H9 (cell line): ENCODE measurements around the gene SMAD7. TPM values are rescaled to one million over a fixed set of nuclear protein-coding genes. Genes with fewer than 3 reads are reported as not detected.
A peak's percentile ranks its signal among the peaks of the same experiment; 100 is the strongest.

ENCODE experiments used
- DNase-seq: peaks from one replicate; pipeline ENCODE4 v3.0.0-alpha.2; 2017
- H2AFZ ChIP-seq: one replicate; pipeline ENCODE4 v1.6.1; 2013; ENCODE audit warnings: mild to moderate bottlenecking, low read length, control low read depth, moderate library complexity
- H2AK5ac ChIP-seq: 2 replicates; pipeline ENCODE4 v1.6.1; 2013; ENCODE audit warnings: low read length, control low read depth, mixed read lengths; ENCODE audit not compliant: insufficient read length
- H2BK120ac ChIP-seq: one replicate; pipeline ENCODE4 v1.6.1; 2013; ENCODE audit warnings: low read depth, mild to moderate bottlenecking, low read length, control low read depth, inconsistent platforms; ENCODE audit not compliant: poor library complexity, severe bottlenecking
- H2BK12ac ChIP-seq: 2 replicates; pipeline ENCODE4 v1.6.1; 2013; ENCODE audit warnings: low read length, control low read depth, mixed read lengths, low read depth; ENCODE audit not compliant: insufficient read length
- H2BK15ac ChIP-seq: 2 replicates; pipeline ENCODE4 v1.6.1; 2013; ENCODE audit warnings: low read depth, low read length, control low read depth
- H2BK20ac ChIP-seq: one replicate; pipeline ENCODE4 v1.6.1; 2013; ENCODE audit warnings: low read depth, mild to moderate bottlenecking, low read length, control low read depth, inconsistent platforms; ENCODE audit not compliant: poor library complexity, severe bottlenecking
- H2BK5ac ChIP-seq: 2 replicates; pipeline ENCODE4 v1.6.1; 2013; ENCODE audit warnings: low read length, control low read depth, mixed read lengths; ENCODE audit not compliant: insufficient read length
- H3K14ac ChIP-seq: 2 replicates; pipeline ENCODE4 v1.6.1; 2013; ENCODE audit warnings: low read length, control low read depth; ENCODE audit not compliant: insufficient read depth
- H3K18ac ChIP-seq: 2 replicates; pipeline ENCODE4 v1.6.1; 2013; ENCODE audit warnings: low read depth, mild to moderate bottlenecking, mixed read lengths, low read length, control low read depth; ENCODE audit not compliant: insufficient read length
- H3K23ac ChIP-seq: 2 replicates; pipeline ENCODE4 v1.6.1; 2013; ENCODE audit warnings: low read length, control low read depth, mixed read lengths, low read depth; ENCODE audit not compliant: insufficient read length
- H3K23me2 ChIP-seq: 2 replicates; pipeline ENCODE4 v1.6.1; 2013; ENCODE audit warnings: low read depth, mild to moderate bottlenecking, mixed read lengths, low read length, control low read depth; ENCODE audit not compliant: insufficient read length, poor library complexity, severe bottlenecking
- H3K27ac ChIP-seq: 2 replicates; pipeline ENCODE4 v1.5.1; 2013; ENCODE audit warnings: low read length, control low read depth, mixed read lengths, low read depth; ENCODE audit not compliant: insufficient read length
- H3K27me3 ChIP-seq: 2 replicates; pipeline ENCODE4 v1.6.1; 2013; ENCODE audit warnings: low read length, control low read depth, inconsistent platforms; ENCODE audit not compliant: insufficient read depth
- H3K4ac ChIP-seq: 2 replicates; pipeline ENCODE4 v1.6.1; 2013; ENCODE audit warnings: low read depth, mild to moderate bottlenecking, control low read depth, inconsistent platforms, low read length, moderate library complexity
- H3K4me1 ChIP-seq: 2 replicates; pipeline ENCODE4 v1.6.1; 2013; ENCODE audit warnings: low read length, control low read depth, inconsistent platforms; ENCODE audit not compliant: insufficient read depth
- H3K4me2 ChIP-seq: 2 replicates; pipeline ENCODE4 v1.6.1; 2013; ENCODE audit warnings: low read length, control low read depth, mixed read lengths; ENCODE audit not compliant: insufficient read length, insufficient read depth
- H3K56ac ChIP-seq: 2 replicates; pipeline ENCODE4 v1.6.1; 2013; ENCODE audit warnings: low read depth, mild to moderate bottlenecking, mixed read lengths, low read length, control low read depth; ENCODE audit not compliant: insufficient read length
- H3K79me1 ChIP-seq: 2 replicates; pipeline ENCODE4 v1.6.1; 2013; ENCODE audit warnings: low read depth, mild to moderate bottlenecking, moderate library complexity, low read length, control low read depth, inconsistent platforms; ENCODE audit not compliant: insufficient read depth, poor library complexity, severe bottlenecking
- H3K79me2 ChIP-seq: 2 replicates; pipeline ENCODE4 v1.6.1; 2013; ENCODE audit warnings: low read length, control low read depth, inconsistent platforms; ENCODE audit not compliant: insufficient read depth
- H3K9ac ChIP-seq: 2 replicates; pipeline ENCODE4 v1.6.1; 2013; ENCODE audit warnings: low read length, control low read depth, mixed read lengths; ENCODE audit not compliant: insufficient read length; ENCODE audit errors: extremely low read depth
- H3K9me3 ChIP-seq: one replicate; pipeline ENCODE4 v1.6.1; 2013; ENCODE audit warnings: low read depth, low read length, inconsistent platforms; ENCODE audit not compliant: control insufficient read depth
- H3T11ph ChIP-seq: one replicate; pipeline ENCODE4 v1.6.1; 2013; ENCODE audit warnings: mild to moderate bottlenecking, low read length, control low read depth, inconsistent platforms
- H4K20me1 ChIP-seq: one replicate; pipeline ENCODE4 v1.6.1; 2013; ENCODE audit not compliant: control insufficient read depth, insufficient read length, insufficient read depth
- H4K5ac ChIP-seq: 2 replicates; pipeline ENCODE4 v1.6.1; 2013; ENCODE audit warnings: low read depth, mild to moderate bottlenecking, mixed read lengths, low read length, control low read depth; ENCODE audit not compliant: insufficient read length
- H4K8ac ChIP-seq: replicated peaks from 2 replicates; pipeline ENCODE4 v1.6.1; 2013; ENCODE audit warnings: low read length, control low read depth, mixed read lengths, low read depth; ENCODE audit not compliant: insufficient read length
- H4K91ac ChIP-seq: 2 replicates; pipeline ENCODE4 v1.6.1; 2013; ENCODE audit warnings: low read depth, mild to moderate bottlenecking, moderate library complexity, mixed read lengths, low read length, control low read depth; ENCODE audit not compliant: insufficient read length
- H3K27ac Mint-ChIP-seq, 3 experiments: 2 replicates in 2 of 3; 3 replicates in 1 of 3; pipeline ENCODE4 v1.8.0; 2020 to 2021; ENCODE audit warnings: mixed read lengths in 3 of 3, mild to moderate bottlenecking in 1 of 3, moderate library complexity in 1 of 3
- H3K27me3 Mint-ChIP-seq: 2 replicates; pipeline ENCODE4 v1.8.0; 2021; ENCODE audit warnings: low read depth, mild to moderate bottlenecking, moderate library complexity, mixed read lengths
- H3K36me3 Mint-ChIP-seq, 3 experiments: 2 replicates in 2 of 3; 3 replicates in 1 of 3; pipeline ENCODE4 v1.8.0; 2020 to 2021; ENCODE audit warnings: low read depth in 3 of 3, mixed read lengths in 3 of 3; ENCODE audit not compliant: insufficient read depth in 1 of 3
- H3K4me1 Mint-ChIP-seq, 2 experiments: 2 replicates each; pipeline ENCODE4 v1.8.0; 2020; ENCODE audit warnings: mixed read lengths in 2 of 2
- H3K4me3 Mint-ChIP-seq, 2 experiments: 2 replicates in 1 of 2; 3 replicates in 1 of 2; pipeline ENCODE4 v1.8.0; 2020 to 2021; ENCODE audit warnings: mild to moderate bottlenecking in 2 of 2, mixed read lengths in 2 of 2, moderate library complexity in 1 of 2
- H3K9me3 Mint-ChIP-seq, 2 experiments: 2 replicates in 1 of 2; 3 replicates in 1 of 2; pipeline ENCODE4 v1.8.0; 2020; ENCODE audit warnings: mild to moderate bottlenecking in 2 of 2, mixed read lengths in 2 of 2, moderate library complexity in 1 of 2
- WGBS: extraction: QIAGEN DNeasy Blood & Tissue Kit; methylation state at CpG from one replicate; pipeline ENCODE4 v1.1.7; 2013; ENCODE audit warnings: missing lambda C conversion rate, low lambda C conversion rate, mixed read lengths; ENCODE audit not compliant: insufficient read length; ENCODE audit errors: extremely low coverage; 5-methylcytosine and 5-hydroxymethylcytosine counted together
- total RNA-seq: library from RNA; stranded (reverse); gene quantifications from 2 replicates; pipeline ENCODE4 v1.2.1, GENCODE V29; 2021
- TF ChIP-seq, protein P1 (sequence below): fragments of 200-600 bp; sonication (generic); conservative IDR thresholded peaks from 3 replicates; pipeline ENCODE4 v1.8.0; 2021; ENCODE audit warnings: antibody characterized with exemption, mild to moderate bottlenecking

SMAD7 gene
- total RNA-seq, 1 experiment from 2014 or later: 27.7 TPM

DNA sequence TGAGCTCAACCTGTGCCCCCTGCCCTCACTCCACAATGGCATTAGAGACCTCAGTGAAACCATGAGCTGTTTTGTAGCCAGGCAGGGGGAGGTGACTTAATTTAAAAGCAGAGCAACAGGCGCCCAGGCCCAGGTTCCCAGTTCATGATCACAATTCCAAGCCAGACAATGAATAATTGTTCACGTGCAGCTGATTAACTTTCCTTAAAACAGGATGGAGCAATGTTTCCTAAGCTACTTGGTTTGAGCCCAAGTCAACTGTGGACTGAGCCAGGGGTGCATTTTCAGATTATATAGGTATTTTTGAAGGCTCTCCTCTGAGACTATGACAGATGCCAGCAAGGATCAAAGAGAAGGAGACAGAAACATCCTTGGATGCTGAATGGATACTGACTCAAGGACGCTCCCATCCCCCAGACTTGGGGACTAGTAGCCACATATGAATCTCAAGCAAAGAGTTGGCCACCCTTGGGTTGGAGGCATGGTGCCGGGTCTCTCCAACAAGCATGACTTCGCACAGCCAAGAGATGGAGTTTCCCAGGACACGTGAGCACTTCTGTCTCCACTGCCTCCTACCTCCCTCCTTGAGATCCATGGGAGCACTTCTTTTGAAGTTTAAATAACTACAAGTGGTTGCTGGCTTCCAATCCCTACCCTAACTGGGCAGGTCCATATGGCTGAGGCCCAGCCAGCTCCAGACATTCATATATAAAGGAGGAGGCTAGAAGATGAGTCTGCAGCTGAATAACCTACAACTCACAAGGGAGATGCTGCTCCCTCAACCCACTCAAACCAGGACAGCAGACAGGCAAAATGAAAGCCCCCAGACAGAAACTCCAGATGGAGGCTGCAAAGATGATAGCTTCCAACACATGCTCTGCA is 12.7 kb downstream of the SMAD7 start:
- H3K14ac ChIP-seq: no peak overlapping the region
- no peak overlapping the region for H3K18ac ChIP-seq
- H3K36me3 Mint-ChIP-seq: peaks cover 19 to 72% (median 30%) of the 10 kb centered on the region in 3 experiments
- no peaks in the 10 kb centered on the region for H3K9me3 Mint-ChIP-seq
- no peak overlapping the region for H3K4me2 ChIP-seq
- TF ChIP-seq, protein P1, sequence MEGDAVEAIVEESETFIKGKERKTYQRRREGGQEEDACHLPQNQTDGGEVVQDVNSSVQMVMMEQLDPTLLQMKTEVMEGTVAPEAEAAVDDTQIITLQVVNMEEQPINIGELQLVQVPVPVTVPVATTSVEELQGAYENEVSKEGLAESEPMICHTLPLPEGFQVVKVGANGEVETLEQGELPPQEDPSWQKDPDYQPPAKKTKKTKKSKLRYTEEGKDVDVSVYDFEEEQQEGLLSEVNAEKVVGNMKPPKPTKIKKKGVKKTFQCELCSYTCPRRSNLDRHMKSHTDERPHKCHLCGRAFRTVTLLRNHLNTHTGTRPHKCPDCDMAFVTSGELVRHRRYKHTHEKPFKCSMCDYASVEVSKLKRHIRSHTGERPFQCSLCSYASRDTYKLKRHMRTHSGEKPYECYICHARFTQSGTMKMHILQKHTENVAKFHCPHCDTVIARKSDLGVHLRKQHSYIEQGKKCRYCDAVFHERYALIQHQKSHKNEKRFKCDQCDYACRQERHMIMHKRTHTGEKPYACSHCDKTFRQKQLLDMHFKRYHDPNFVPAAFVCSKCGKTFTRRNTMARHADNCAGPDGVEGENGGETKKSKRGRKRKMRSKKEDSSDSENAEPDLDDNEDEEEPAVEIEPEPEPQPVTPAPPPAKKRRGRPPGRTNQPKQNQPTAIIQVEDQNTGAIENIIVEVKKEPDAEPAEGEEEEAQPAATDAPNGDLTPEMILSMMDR: no peak
- H2BK15ac ChIP-seq: no peak overlapping the region
- H4K8ac ChIP-seq: no peak overlapping the region
- H2BK120ac ChIP-seq: no peak overlapping the region
- H2AK5ac ChIP-seq: no peak overlapping the region
- H4K20me1 ChIP-seq: no peaks in the 10 kb centered on the region
- peaks cover 5% of the 10 kb centered on the region; the same call in 1 of the 2 replicates for H3K4me1 ChIP-seq
- no peak overlapping the region for H2AFZ ChIP-seq
- peak overlapping the region in 1 of 2 experiments; percentile 18; a peak in 1 of 5 replicates for H3K4me3 Mint-ChIP-seq
- H2BK20ac ChIP-seq: no peak overlapping the region
- peaks cover 91% of the 10 kb centered on the region for H3K79me2 ChIP-seq
- no peak overlapping the region for H2BK12ac ChIP-seq
- WGBS: no CpG with 5 or more reads among the region's 6 CpGs
- no peaks in the 10 kb centered on the region for H3K79me1 ChIP-seq
- peak overlapping the region in 2 of 3 experiments; percentile 34 to 70; a peak in 2 of 7 replicates for H3K27ac Mint-ChIP-seq
- no peaks in the 10 kb centered on the region for H3K23me2 ChIP-seq
- H3K56ac ChIP-seq: no peak overlapping the region
- H3T11ph ChIP-seq: no peak overlapping the region
- no peak overlapping the region for H3K27ac ChIP-seq
- H2BK5ac ChIP-seq: no peak overlapping the region
- no peak overlapping the region for H4K5ac ChIP-seq
- no peak for DNase-seq
- no peak overlapping the region for H3K9ac ChIP-seq
- H3K27me3 Mint-ChIP-seq: no peaks in the 10 kb centered on the region
- no peaks in the 10 kb centered on the region for H3K9me3 ChIP-seq
- H4K91ac ChIP-seq: no peak overlapping the region
- H3K27me3 ChIP-seq: no peaks in the 10 kb centered on the region
- no peak overlapping the region for H3K23ac ChIP-seq
- no peak overlapping the region for H3K4ac ChIP-seq
- peaks cover 84 to 91% of the 10 kb centered on the region in 2 experiments for H3K4me1 Mint-ChIP-seq
